IPS-18c (cell line): Measurements from ENCODE around the gene ZCCHC3.

Experiments
- H3K4me3 ChIP-seq: 2 replicates; pipeline ENCODE4 v1.7.0; 2013; ENCODE audit warnings: low read depth, mild to moderate bottlenecking, low read length, moderate library complexity; ENCODE audit not compliant: insufficient read depth
- H3K9me3 ChIP-seq: one replicate; pipeline ENCODE4 v1.6.1; 2013; ENCODE audit warnings: mild to moderate bottlenecking, low read length, moderate library complexity; ENCODE audit not compliant: control insufficient read depth, insufficient read depth

ZCCHC3 gene

GRCh38 chr20:276620-277495 lies 20.5 kb upstream of the ZCCHC3 start:
- H3K9me3 ChIP-seq, result no peaks in the 10 kb centered on the region

GRCh38 chr20:277496-277781 lies 19.9 kb upstream of the ZCCHC3 start:
- no peaks in the 10 kb centered on the region for H3K9me3 ChIP-seq

More at GRCh38 chr20:276620-277495, 20.5 kb upstream of the ZCCHC3 start:
- no peak overlapping the region for H3K4me3 ChIP-seq

GRCh38 chr20:278181-278580 lies 19.2 kb upstream of the ZCCHC3 start:
- H3K4me3 ChIP-seq, result peak overlapping the region; percentile 11; the same call in 1 of the 2 replicates
- no peaks in the 10 kb centered on the region for H3K9me3 ChIP-seq

More at GRCh38 chr20:277496-277781, 19.9 kb upstream of the ZCCHC3 start:
- no peak overlapping the region for H3K4me3 ChIP-seq

GRCh38 chr20:278607-279571 lies 18.5 kb upstream of the ZCCHC3 start:
- Histone ChIP-seq H3K4me3 (peak overlapping the region; percentile 28; the same call in 1 of the 2 replicates), H3K9me3 (no peaks in the 10 kb centered on the region)

GRCh38 chr20:284172-284571 lies 13.2 kb upstream of the ZCCHC3 start:
- no peak overlapping the region for H3K4me3 ChIP-seq
- no peaks in the 10 kb centered on the region for H3K9me3 ChIP-seq

GRCh38 chr20:286508-286907 lies 10.9 kb upstream of the ZCCHC3 start:
- Histone ChIP-seq H3K9me3 (no peaks in the 10 kb centered on the region), H3K4me3 (no peak overlapping the region)

GRCh38 chr20:288956-289692 lies 8.2 kb upstream of the ZCCHC3 start:
- H3K9me3 ChIP-seq, result no peaks in the 10 kb centered on the region
- peak overlapping the region; percentile 74 for H3K4me3 ChIP-seq

GRCh38 chr20:289693-290083 lies 7.7 kb upstream of the ZCCHC3 start:
- Histone ChIP-seq H3K9me3 (no peaks in the 10 kb centered on the region), H3K4me3 (peak overlapping the region; percentile 74; the same call in 1 of the 2 replicates)

GRCh38 chr20:290084-290831 lies 7.1 kb upstream of the ZCCHC3 start, which contains the start of gene C20orf96:
C20orf96 (minus strand) TSS chr20:290750; CDS start chr20:290610, 140 bp downstream.
- peak within 1 kb of the TSS; percentile 74 for H3K4me3 ChIP-seq
- no peaks in the 10 kb centered on the region for H3K9me3 ChIP-seq

GRCh38 chr20:294602-295001 lies 2.8 kb upstream of the ZCCHC3 start:
- H3K9me3 ChIP-seq, result peaks cover 2% of the 10 kb centered on the region
- no peak overlapping the region for H3K4me3 ChIP-seq

- Histone ChIP-seq H3K9me3 (peaks cover 2% of the 10 kb centered on the region), H3K4me3 (no peak overlapping the region)
These were observed 1.6 kb upstream of the ZCCHC3 start for GRCh38 chr20:295804-296203.

- Histone ChIP-seq H3K4me3 (peak overlapping the region; percentile 75), H3K9me3 (peaks cover 2% of the 10 kb centered on the region)
These were observed 780 bp downstream of the ZCCHC3 start for GRCh38 chr20:297925-298775.

GRCh38 chr20:298776-299391 lies 1.5 kb downstream of the ZCCHC3 start:
- Histone ChIP-seq H3K9me3 (peaks cover 2% of the 10 kb centered on the region), H3K4me3 (peak overlapping the region; percentile 75)

- Histone ChIP-seq H3K4me3 (peak overlapping the region; percentile 75; the same call in 1 of the 2 replicates), H3K9me3 (peaks cover 2% of the 10 kb centered on the region)
These were observed 3.1 kb downstream of the ZCCHC3 start for GRCh38 chr20:300345-300990.
